ENCODE data around the gene MTMR1. TPM values are rescaled to one million over a fixed set of nuclear protein-coding genes. Genes with fewer than 3 reads are reported as not detected.
A peak's percentile ranks its signal among the peaks of the same experiment; 100 is the strongest.

Gene MTMR1
- 10 to 100 TPM; 32.1 to 37.1 TPM for total RNA-seq

GRCh38 chrX:150692831-150693724 is at the start of gene MTMR1:
TSS of gene MTMR1 (plus strand) at chrX:150693396. CDS start at chrX:150693531, 135 bp downstream.
- no peaks in the 10 kb centered on the region for H3K36me3 Mint-ChIP-seq

GRCh38 chrX:150643958-150644357 is 49.2 kb upstream of the MTMR1 start:
- H3K9me3 Mint-ChIP-seq: no peaks in the 10 kb centered on the region
- H3K27me3 Mint-ChIP-seq: peaks cover 0 to 4% of the 10 kb centered on the region in 2 donors
- ATAC-seq: no peak
- H3K4me3 Mint-ChIP-seq: no peak overlapping the region
- H3K4me1 Mint-ChIP-seq (ENCODE audit: low read depth in 2 of 2): no peaks in the 10 kb centered on the region
- H3K27ac Mint-ChIP-seq: no peak overlapping the region
- no peak for DNase-seq (ENCODE audit: low spot score)
- peaks cover 5% of the 10 kb centered on the region for H3K36me3 Mint-ChIP-seq

More at GRCh38 chrX:150692831-150693724, at the start of gene MTMR1:
- DNase-seq (ENCODE audit: low spot score) (no peak), ATAC-seq (peak; percentile 72 to 77)
- Mint-ChIP-seq H3K27ac (peak within 1 kb of the TSS; percentile 89 to 91), H3K4me3 (peak within 1 kb of the TSS; percentile 88), H3K4me1 (ENCODE audit: low read depth in 2 of 2) (peaks cover 40 to 43% of the 10 kb centered on the region in 2 donors), H3K9me3 (no peaks in the 10 kb centered on the region), H3K27me3 (peaks cover 0 to 5% of the 10 kb centered on the region in 2 donors)

- ATAC-seq (no peak), DNase-seq (ENCODE audit: low spot score) (no peak)
- Mint-ChIP-seq H3K4me1 (ENCODE audit: low read depth in 2 of 2) (no peaks in the 10 kb centered on the region), H3K4me3 (no peak overlapping the region), H3K27ac (no peak overlapping the region), H3K27me3 (peaks cover 0 to 4% of the 10 kb centered on the region in 2 donors), H3K9me3 (no peaks in the 10 kb centered on the region), H3K36me3 (peaks cover 5% of the 10 kb centered on the region)
Observed at GRCh38 chrX:150644422-150644821, 48.8 kb upstream of the MTMR1 start.

- Mint-ChIP-seq H3K4me3 (no peak overlapping the region), H3K36me3 (peaks cover 12% of the 10 kb centered on the region), H3K27ac (no peak overlapping the region), H3K27me3 (peaks cover 0 to 12% of the 10 kb centered on the region in 2 donors), H3K4me1 (ENCODE audit: low read depth in 2 of 2) (no peaks in the 10 kb centered on the region), H3K9me3 (no peaks in the 10 kb centered on the region)
- ATAC-seq: no peak
- no peak for DNase-seq (ENCODE audit: low spot score)
Observed at GRCh38 chrX:150647331-150647730, 45.9 kb upstream of the MTMR1 start.

GRCh38 chrX:150648296-150648940 is 44.8 kb upstream of the MTMR1 start:
- DNase-seq (ENCODE audit: low spot score): no peak
- no peaks in the 10 kb centered on the region for H3K4me1 Mint-ChIP-seq (ENCODE audit: low read depth in 2 of 2)
- peaks cover 0 to 12% of the 10 kb centered on the region in 2 donors for H3K27me3 Mint-ChIP-seq
- H3K36me3 Mint-ChIP-seq: peaks cover 12% of the 10 kb centered on the region
- no peak overlapping the region for H3K4me3 Mint-ChIP-seq
- no peak overlapping the region for H3K27ac Mint-ChIP-seq
- no peak for ATAC-seq
- H3K9me3 Mint-ChIP-seq: no peaks in the 10 kb centered on the region

GRCh38 chrX:150649096-150649870 is 43.9 kb upstream of the MTMR1 start:
- Mint-ChIP-seq H3K4me1 (ENCODE audit: low read depth in 2 of 2) (no peaks in the 10 kb centered on the region), H3K4me3 (no peak overlapping the region), H3K27ac (no peak overlapping the region), H3K9me3 (no peaks in the 10 kb centered on the region), H3K27me3 (peaks cover 0 to 12% of the 10 kb centered on the region in 2 donors), H3K36me3 (peaks cover 12% of the 10 kb centered on the region)
- DNase-seq (ENCODE audit: low spot score) (no peak), ATAC-seq (no peak)

- DNase-seq (ENCODE audit: low spot score) (no peak), ATAC-seq (no peak)
- Mint-ChIP-seq H3K27me3 (peaks cover 0 to 10% of the 10 kb centered on the region in 2 donors), H3K9me3 (no peaks in the 10 kb centered on the region), H3K27ac (no peak overlapping the region), H3K4me3 (no peak overlapping the region), H3K36me3 (peaks cover 8% of the 10 kb centered on the region), H3K4me1 (ENCODE audit: low read depth in 2 of 2) (no peaks in the 10 kb centered on the region)
Observed at GRCh38 chrX:150651906-150652305, 41.3 kb upstream of the MTMR1 start.

- Mint-ChIP-seq H3K36me3 (peaks cover 1% of the 10 kb centered on the region), H3K4me3 (no peak overlapping the region), H3K27ac (no peak overlapping the region), H3K27me3 (peaks cover 0 to 4% of the 10 kb centered on the region in 2 donors), H3K9me3 (no peaks in the 10 kb centered on the region), H3K4me1 (ENCODE audit: low read depth in 2 of 2) (no peaks in the 10 kb centered on the region)
- DNase-seq (ENCODE audit: low spot score) (no peak), ATAC-seq (no peak)
Observed at GRCh38 chrX:150655788-150656187, 37.4 kb upstream of the MTMR1 start.

GRCh38 chrX:150663073-150663472 is 30.1 kb upstream of the MTMR1 start:
- ATAC-seq: no peak
- Mint-ChIP-seq H3K4me3 (no peak overlapping the region), H3K4me1 (ENCODE audit: low read depth in 2 of 2) (no peaks in the 10 kb centered on the region), H3K27ac (no peak overlapping the region), H3K36me3 (peaks cover 5% of the 10 kb centered on the region), H3K9me3 (no peaks in the 10 kb centered on the region), H3K27me3 (peaks cover 0 to 5% of the 10 kb centered on the region in 2 donors)
- no peak for DNase-seq (ENCODE audit: low spot score)

- DNase-seq (ENCODE audit: low spot score) (no peak), ATAC-seq (no peak)
- Mint-ChIP-seq H3K27me3 (peaks cover 0 to 5% of the 10 kb centered on the region in 2 donors), H3K36me3 (peaks cover 5% of the 10 kb centered on the region), H3K27ac (no peak overlapping the region), H3K4me1 (ENCODE audit: low read depth in 2 of 2) (no peaks in the 10 kb centered on the region), H3K9me3 (no peaks in the 10 kb centered on the region), H3K4me3 (no peak overlapping the region)
Observed at GRCh38 chrX:150664290-150664689, 28.9 kb upstream of the MTMR1 start.

GRCh38 chrX:150676221-150676620 is 17.0 kb upstream of the MTMR1 start:
- DNase-seq (ENCODE audit: low spot score): no peak
- H3K36me3 Mint-ChIP-seq: no peaks in the 10 kb centered on the region
- H3K27ac Mint-ChIP-seq: no peak overlapping the region
- no peaks in the 10 kb centered on the region for H3K9me3 Mint-ChIP-seq
- H3K27me3 Mint-ChIP-seq: peaks cover 0 to 16% of the 10 kb centered on the region in 2 donors
- no peaks in the 10 kb centered on the region for H3K4me1 Mint-ChIP-seq (ENCODE audit: low read depth in 2 of 2)
- H3K4me3 Mint-ChIP-seq: no peak overlapping the region
- ATAC-seq: no peak

GRCh38 chrX:150680974-150681373 is 12.2 kb upstream of the MTMR1 start:
- H3K27ac Mint-ChIP-seq: no peak overlapping the region

GRCh38 chrX:150683112-150683511 is 10.1 kb upstream of the MTMR1 start:
- no peak for DNase-seq (ENCODE audit: low spot score)
- no peaks in the 10 kb centered on the region for H3K9me3 Mint-ChIP-seq
- no peak overlapping the region for H3K4me3 Mint-ChIP-seq
- H3K36me3 Mint-ChIP-seq: no peaks in the 10 kb centered on the region
- H3K27ac Mint-ChIP-seq: no peak overlapping the region
- ATAC-seq: no peak
- peaks cover 0 to 17% of the 10 kb centered on the region in 2 donors for H3K27me3 Mint-ChIP-seq
- peaks cover 0 to 2% of the 10 kb centered on the region in 2 donors for H3K4me1 Mint-ChIP-seq (ENCODE audit: low read depth in 2 of 2)

More at GRCh38 chrX:150680974-150681373, 12.2 kb upstream of the MTMR1 start:
- Mint-ChIP-seq H3K4me1 (ENCODE audit: low read depth in 2 of 2) (peaks cover 0 to 2% of the 10 kb centered on the region in 2 donors), H3K4me3 (no peak overlapping the region), H3K36me3 (no peaks in the 10 kb centered on the region), H3K27me3 (peaks cover 0 to 21% of the 10 kb centered on the region in 2 donors), H3K9me3 (no peaks in the 10 kb centered on the region)
- no peak for ATAC-seq
- no peak for DNase-seq (ENCODE audit: low spot score)
